AG04449 (cell line): ENCODE measurements around the gene TTLL9.

ENCODE experiments used
- CTCF ChIA-PET: fragments of 350-600 bp; formaldehyde crosslinking; extraction: SDS; loops from one replicate; lab custom pipeline; 2021; ENCODE audit warnings: antibody characterized with exemption; lab: Yijun Ruan, JAX
- POLR2A ChIA-PET: fragments of 400-600, 350-600 bp; formaldehyde crosslinking; extraction: SDS; loops from one replicate; lab custom pipeline; 2020; ENCODE audit warnings: antibody characterized with exemption, inconsistent platforms; lab: Yijun Ruan, JAX
- DNase-seq: peaks from one replicate; pipeline ENCODE4 v3.0.0-alpha.2; 2010; ENCODE audit warnings: low read depth, low spot score
- H3K4me3 ChIP-seq: 2 replicates; pipeline ENCODE4 v1.5.1; 2011; ENCODE audit warnings: low read depth, mild to moderate bottlenecking, control low read depth, low read length
- CTCF ChIP-seq: IDR thresholded peaks from one replicate; pipeline ENCODE4 v1.5.1; 2011; ENCODE audit warnings: mild to moderate bottlenecking, moderate library complexity, low read length, control low read depth, inconsistent platforms; ENCODE audit not compliant: insufficient read depth; ENCODE audit errors: missing control alignments

Gene TTLL9

GRCh38 chr20:31851240-31851955 is 19.0 kb upstream of the TTLL9 start:
- H3K4me3 ChIP-seq: no peak overlapping the region
- CTCF ChIA-PET: interaction anchor here (0.6 to 10.4 kb wide), 24 partner anchors 7 to 856 kb away, joined by 3 to 125 read pairs (median 8); partner anchors contain the start of genes FOXS1, MYLK2 and PDRG1
- TF ChIP-seq CTCF: no peak
- POLR2A ChIA-PET: no interaction called here
- DNase-seq: no peak

GRCh38 chr20:31853481-31853880 is 17.0 kb upstream of the TTLL9 start:
- CTCF ChIA-PET: interaction anchor here (0.7 to 10.4 kb wide), 33 partner anchors 9 to 264 kb away, joined by 3 to 125 read pairs (median 6); partner anchors contain the start of genes FOXS1, MYLK2 and PDRG1
- H3K4me3 ChIP-seq: no peak overlapping the region
- POLR2A ChIA-PET: no interaction called here
- TF ChIP-seq CTCF: no peak
- DNase-seq: no peak

GRCh38 chr20:31856516-31856915 is 13.9 kb upstream of the TTLL9 start:
- DNase-seq: no peak
- POLR2A ChIA-PET: interaction anchor here (0.7 kb wide), 1 partner anchor 95 kb away, joined by 3 read pairs; the partner anchor contains the start of gene PDRG1
- H3K4me3 ChIP-seq: no peak overlapping the region
- TF ChIP-seq CTCF: no peak
- CTCF ChIA-PET: interaction anchor here (2.4 to 10.4 kb wide), 8 partner anchors 11 to 234 kb away, joined by 13 to 125 read pairs (median 80); partner anchors contain the start of genes DUSP15, FOXS1, PDRG1 and TTLL9

GRCh38 chr20:31857861-31858759 is 12.3 kb upstream of the TTLL9 start:
- POLR2A ChIA-PET: no interaction called here
- no peak for DNase-seq
- TF ChIP-seq CTCF: no peak
- CTCF ChIA-PET: interaction anchor here (0.9 to 10.4 kb wide), 2 partner anchors 14 to 24 kb away, joined by 3 to 113 read pairs; partner anchors contain the start of gene FOXS1
- no peak overlapping the region for H3K4me3 ChIP-seq

GRCh38 chr20:31858760-31859083 is 11.7 kb upstream of the TTLL9 start:
- no peak for TF ChIP-seq CTCF
- CTCF ChIA-PET: interaction anchor here (0.9 to 10.4 kb wide), 4 partner anchors 6 to 36 kb away, joined by 3 to 113 read pairs (median 46); partner anchors contain the start of gene FOXS1
- no peak overlapping the region for H3K4me3 ChIP-seq
- POLR2A ChIA-PET: no interaction called here
- no peak for DNase-seq
